Body of pancreas (tissue), 4 donors: ENCODE results near the gene PRR30. TPM values are rescaled to one million over a fixed set of nuclear protein-coding genes. Genes with fewer than 3 reads are reported as not detected.

ENCODE experiments used
- ATAC-seq: fragments of 150-250 bp; one replicate; pipeline ENCODE4 v1.9.1; 2016
- DNase-seq, 4 donors: peaks; one replicate each; pipeline ENCODE4 v3.0.0-alpha.2; 2019
- H3K27ac ChIP-seq, 4 donors: fragments of 200-600 bp; sonication (generic); 1 replicate in 3 of 4; 2 replicates in 1 of 4; pipeline versions ENCODE4 v1.5.1 to v1.6.1; 2016 to 2019; ENCODE audit warnings: mild to moderate bottlenecking in 1 of 4, mixed read lengths in 1 of 4, moderate library complexity in 1 of 4
- H3K27me3 ChIP-seq, 2 donors: fragments of 200-600 bp; sonication (generic); one replicate each; pipeline ENCODE4 v1.6.0; 2016; ENCODE audit warnings: mild to moderate bottlenecking in 1 of 2
- H3K36me3 ChIP-seq, 2 donors: fragments of 200-600 bp; sonication (generic); replicated peaks in 1 of 2; 2 replicates each; pipeline ENCODE4 v1.5.1; 2016; ENCODE audit warnings: low read depth in 2 of 2; ENCODE audit not compliant: insufficient read depth in 1 of 2
- H3K4me1 ChIP-seq: fragments of 200-600 bp; sonication (generic); one replicate; pipeline ENCODE4 v1.6.0; 2016
- H3K4me3 ChIP-seq, 2 donors: fragments of 200-600 bp; sonication (generic); 1 replicate in 1 of 2; 2 replicates in 1 of 2; pipeline ENCODE4 v1.5.1; 2016 to 2019
- H3K9me3 ChIP-seq, 3 donors: fragments of 200-600 bp; sonication (generic); 1 replicate in 2 of 3; 2 replicates in 1 of 3; pipeline ENCODE4 v1.5.1; 2016
- CTCF ChIP-seq, 7 experiments: fragments of 450-650 bp in 4 of 7; fragments of 200-600 bp in 3 of 7; sonication (generic) in 3 of 7; IDR thresholded peaks; one replicate each; pipeline ENCODE4 v1.5.1; 2016 to 2019; ENCODE audit warnings: antibody characterized with exemption in 7 of 7
- POLR2A ChIP-seq, 3 donors: fragments of 450-650 bp; IDR thresholded peaks; one replicate each; pipeline ENCODE4 v1.6.1; 2016; ENCODE audit warnings: antibody characterized with exemption in 3 of 3, mild to moderate bottlenecking in 2 of 3
- WGBS, 2 donors: methylation state at CpG; one replicate each; pipeline ENCODE4 v1.1.5; 2017; 5-methylcytosine and 5-hydroxymethylcytosine counted together
- intact Hi-C: fragments of 100-400 bp; cut with DNase I; formaldehyde crosslinking; loops from one replicate; pipeline ENCODE4 v1.15.1; 2023
- total RNA-seq, 2 donors: library from RNA; depleted of rRNA; stranded (reverse); fragments of >200 nt; gene quantifications; one replicate each; pipeline ENCODE4 v1.1.0, GENCODE V29; 2016

Gene PRR30
- total RNA-seq, 2 donors from 2014 or later, result not detected

DNA sequence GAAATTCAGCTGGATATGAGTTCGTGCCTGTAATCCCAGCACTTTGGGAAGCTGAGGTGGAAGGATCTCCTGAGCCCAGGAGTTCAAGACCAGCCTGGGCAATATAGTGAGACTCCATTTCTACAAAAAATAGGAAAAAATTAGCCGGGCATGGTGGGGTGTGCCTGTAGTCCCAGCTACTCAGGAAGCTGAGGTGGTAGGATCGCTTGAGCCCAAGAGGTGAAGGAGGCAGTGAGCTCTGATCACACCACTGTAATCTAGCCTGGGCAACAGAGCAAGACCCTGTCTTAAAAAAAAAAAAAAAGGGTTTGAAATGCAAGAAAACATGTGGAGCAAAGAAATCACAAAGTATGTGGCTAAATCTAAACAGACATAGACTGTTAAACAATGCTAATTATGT is 30.1 kb downstream of the PRR30 start:
- DNase-seq (no peak), ATAC-seq (no peak)
- Histone ChIP-seq H3K27me3 (no peaks in the 10 kb centered on the region), H3K4me1 (no peaks in the 10 kb centered on the region), H3K36me3 (no peaks in the 10 kb centered on the region), H3K27ac (no peak overlapping the region), H3K4me3 (no peak overlapping the region), H3K9me3 (no peaks in the 10 kb centered on the region)
- TF ChIP-seq POLR2A (IDR thresholded peaks at IDR 0.05), result no peak
- no peak for TF ChIP-seq CTCF (IDR thresholded peaks at IDR 0.05)
- intact Hi-C loops, result no loop called here
- 86 to 91% methylated on average over 3 of the region's 3 CpGs for WGBS, 2 donors

GRCh38 chr2:27108221-27108620 is 31.0 kb downstream of the PRR30 start:
- no peak for TF ChIP-seq CTCF (IDR thresholded peaks at IDR 0.05)
- no peak for TF ChIP-seq POLR2A (IDR thresholded peaks at IDR 0.05)
- Histone ChIP-seq H3K4me1 (no peaks in the 10 kb centered on the region), H3K9me3 (no peaks in the 10 kb centered on the region), H3K36me3 (no peaks in the 10 kb centered on the region), H3K27me3 (no peaks in the 10 kb centered on the region), H3K27ac (no peak overlapping the region), H3K4me3 (no peak overlapping the region)
- DNase-seq, result no peak
- no peak for ATAC-seq
- 59% methylated on average over 2 of the region's 2 CpGs for WGBS, 2 donors
- intact Hi-C loops, result no loop called here

DNA sequence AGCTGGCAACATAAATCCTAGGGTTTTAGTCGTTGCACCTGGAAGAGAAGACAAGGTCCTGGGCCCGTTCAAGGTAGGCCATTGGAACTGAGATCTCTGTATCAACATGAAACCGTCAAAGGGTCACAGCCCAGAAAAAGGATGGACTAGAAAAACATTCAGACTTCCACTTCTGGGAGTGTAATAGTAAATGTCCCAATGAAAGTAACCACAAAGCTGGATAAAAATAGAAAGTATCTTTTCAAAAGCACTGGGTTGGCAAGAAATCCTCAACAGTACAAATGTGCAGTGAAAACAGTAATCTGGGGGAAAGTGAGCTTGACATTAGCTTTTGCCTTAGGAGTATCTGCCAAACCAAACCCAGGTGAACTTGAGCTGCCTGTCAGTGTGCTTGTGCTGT is 33.2 kb downstream of the PRR30 start:
- TF ChIP-seq CTCF (IDR thresholded peaks at IDR 0.05), result no peak
- no peak for TF ChIP-seq POLR2A (IDR thresholded peaks at IDR 0.05)
- no peak for ATAC-seq

DNA sequence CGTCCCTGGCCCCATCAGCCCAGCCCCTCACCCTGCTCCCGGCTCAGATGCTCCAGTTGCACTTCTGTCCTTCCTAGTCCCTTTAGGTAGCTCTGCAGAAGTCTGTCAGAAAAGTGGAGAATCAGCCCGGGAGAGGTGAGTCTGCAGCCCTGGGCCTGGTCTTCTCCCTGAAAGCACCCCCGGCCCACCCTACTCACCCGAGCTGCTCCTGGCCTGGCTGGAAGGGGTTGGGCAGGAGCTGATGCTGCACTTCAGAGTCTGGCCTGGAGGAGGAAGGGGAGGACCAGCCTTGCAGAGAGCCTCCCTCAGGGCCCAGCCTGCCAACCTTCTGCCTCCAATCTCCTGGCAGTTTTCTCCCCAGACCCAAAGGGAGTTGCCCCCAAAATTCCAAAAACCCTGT is 36.9 kb downstream of the PRR30 start:
- H3K27me3 ChIP-seq, result no peaks in the 10 kb centered on the region
- H3K9me3 ChIP-seq, result no peaks in the 10 kb centered on the region
- 66 to 79% methylated on average over 4 to 5 of the region's 5 CpGs for WGBS, 2 donors
- intact Hi-C loops, result loop anchor here (5.0 kb wide), 1 partner anchor 180 kb away; the partner anchor contains the start of gene TRIM54
- ATAC-seq, result no peak
- no peak for TF ChIP-seq CTCF (IDR thresholded peaks at IDR 0.05)
- no peak for TF ChIP-seq POLR2A (IDR thresholded peaks at IDR 0.05)
- H3K36me3 ChIP-seq, result no peaks in the 10 kb centered on the region
- DNase-seq, result no peak
- H3K4me3 ChIP-seq, result no peak overlapping the region
- H3K27ac ChIP-seq, result no peak overlapping the region
- H3K4me1 ChIP-seq, result no peaks in the 10 kb centered on the region

More for the DNA sequence above, 33.2 kb downstream of the PRR30 start:
- H3K36me3 ChIP-seq, result no peaks in the 10 kb centered on the region
- H3K4me1 ChIP-seq, result no peaks in the 10 kb centered on the region
- no peak overlapping the region for H3K27ac ChIP-seq
- DNase-seq, result no peak
- WGBS, 2 donors, result 61 to 63% methylated on average over 3 of the region's 3 CpGs
- H3K27me3 ChIP-seq, result no peaks in the 10 kb centered on the region
- H3K9me3 ChIP-seq, result no peaks in the 10 kb centered on the region
- H3K4me3 ChIP-seq, result no peak overlapping the region
- intact Hi-C loops, result no loop called here

GRCh38 chr2:27100036-27100435 is 39.2 kb downstream of the PRR30 start:
- Histone ChIP-seq H3K27ac (no peak overlapping the region), H3K4me3 (no peak overlapping the region), H3K36me3 (no peaks in the 10 kb centered on the region), H3K9me3 (no peaks in the 10 kb centered on the region), H3K27me3 (no peaks in the 10 kb centered on the region), H3K4me1 (peaks cover 17% of the 10 kb centered on the region)
- ATAC-seq, result no peak
- intact Hi-C loops, result loop anchor here (5.0 kb wide), 1 partner anchor 182 kb away; the partner anchor contains the start of gene TRIM54
- TF ChIP-seq CTCF (IDR thresholded peaks at IDR 0.05) (no peak), POLR2A (IDR thresholded peaks at IDR 0.05) (no peak)
- no peak for DNase-seq
- 85 to 100% methylated on average over 2 to 10 of the region's 10 CpGs for WGBS, 2 donors
